Calu3 (cell line): ENCODE data around the gene PCMT1. TPM values are rescaled to one million over a fixed set of nuclear protein-coding genes. Genes with fewer than 3 reads are reported as not detected.
A peak's percentile ranks its signal among the peaks of the same experiment; 100 is the strongest.

Experiments used
- BruUV-seq: library from RNA; stranded (reverse); fragments of 400-500 nt; replicated peaks from 2 replicates; lab custom pipeline; 2021; lab: Mats Ljungman, UMichigan
- CTCF ChIA-PET: fragments of 300-600 bp; sonication (Branson Sonifier 250); formaldehyde crosslinking; loops from one replicate; lab custom pipeline; 2022; ENCODE audit warnings: antibody characterized with exemption; lab: Charles Lee
- DNase-seq: peaks from one replicate; pipeline ENCODE4 v3.0.0; 2022
- H3K27ac Mint-ChIP-seq: one replicate; pipeline ENCODE4 v1.8.0; 2022; ENCODE audit warnings: mixed read lengths; ENCODE audit not compliant: unreplicated experiment
- H3K27me3 Mint-ChIP-seq: one replicate; pipeline ENCODE4 v1.8.0; 2022; ENCODE audit warnings: mixed read lengths; ENCODE audit not compliant: unreplicated experiment
- H3K36me3 Mint-ChIP-seq: one replicate; pipeline ENCODE4 v1.8.0; 2022; ENCODE audit warnings: mild to moderate bottlenecking, moderate library complexity, mixed read lengths; ENCODE audit not compliant: insufficient read depth, unreplicated experiment
- H3K4me1 Mint-ChIP-seq: one replicate; pipeline ENCODE4 v1.8.0; 2022; ENCODE audit warnings: mild to moderate bottlenecking, low read depth, mixed read lengths; ENCODE audit not compliant: unreplicated experiment
- H3K4me3 Mint-ChIP-seq: one replicate; pipeline ENCODE4 v1.8.0; 2022; ENCODE audit warnings: mild to moderate bottlenecking, low read depth, moderate library complexity, mixed read lengths; ENCODE audit not compliant: unreplicated experiment
- H3K9me3 Mint-ChIP-seq: one replicate; pipeline ENCODE4 v1.8.0; 2022; ENCODE audit warnings: low read depth, mixed read lengths; ENCODE audit not compliant: unreplicated experiment
- CTCF ChIP-seq: fragments of 200-600 bp; IDR thresholded peaks from one replicate; pipeline ENCODE4 v1.8.0; 2022; ENCODE audit warnings: antibody characterized with exemption; ENCODE audit not compliant: unreplicated experiment
- intact Hi-C: fragments of 100-400 bp; cut with micrococcal nuclease; formaldehyde crosslinking; loops from one replicate; pipeline ENCODE4 v1.10.0; 2022; ENCODE audit not compliant: unreplicated experiment
- total RNA-seq: library from RNA; stranded (reverse); gene quantifications from 2 replicates; pipeline ENCODE4 v1.2.3, GENCODE V29; 2022

PCMT1 gene
- total RNA-seq, 1 experiment from 2014 or later: 63.4 TPM

- H3K36me3 Mint-ChIP-seq: no peaks in the 10 kb centered on the region
- no peak for TF ChIP-seq CTCF
- H3K27me3 Mint-ChIP-seq: no peaks in the 10 kb centered on the region
- DNase-seq: peak; percentile 70
- H3K27ac Mint-ChIP-seq: peak overlapping the region; percentile 50
- BruUV-seq: no TSS peak
- no peaks in the 10 kb centered on the region for H3K9me3 Mint-ChIP-seq
- H3K4me1 Mint-ChIP-seq: no peaks in the 10 kb centered on the region
- intact Hi-C loops: loop anchor here (5.0 kb wide), 2 partner anchors 36 to 186 kb away; no protein-coding TSS in a partner anchor
- peak overlapping the region; percentile 26 for H3K4me3 Mint-ChIP-seq
- CTCF ChIA-PET: interaction anchor here (0.5 to 1.3 kb wide), 9 partner anchors 9 to 114 kb away, joined by 3 to 6 read pairs (median 3); partner anchors contain the start of gene RAET1E
Observed at GRCh38 chr6:149831308-149831820, 81.8 kb downstream of the PCMT1 start.

GRCh38 chr6:149833651-149834050, 84.1 kb downstream of the PCMT1 start:
- Mint-ChIP-seq H3K27ac (no peak overlapping the region), H3K4me1 (no peaks in the 10 kb centered on the region), H3K9me3 (no peaks in the 10 kb centered on the region), H3K27me3 (no peaks in the 10 kb centered on the region), H3K36me3 (no peaks in the 10 kb centered on the region), H3K4me3 (no peak overlapping the region)
- no peak for TF ChIP-seq CTCF
- BruUV-seq: no TSS peak
- intact Hi-C loops: loop anchor here (1.0 to 5.0 kb wide), 3 partner anchors 34 to 184 kb away; no protein-coding TSS in a partner anchor
- no peak for DNase-seq
- CTCF ChIA-PET: no interaction called here

- BruUV-seq: no TSS peak
- peak; percentile 70 for DNase-seq
- Mint-ChIP-seq H3K4me3 (no peak overlapping the region), H3K27ac (no peak overlapping the region), H3K36me3 (no peaks in the 10 kb centered on the region), H3K27me3 (no peaks in the 10 kb centered on the region), H3K9me3 (no peaks in the 10 kb centered on the region), H3K4me1 (no peaks in the 10 kb centered on the region)
- TF ChIP-seq CTCF: peak; percentile 72
- CTCF ChIA-PET: no interaction called here
- intact Hi-C loops: loop anchor here (5.0 kb wide), 2 partner anchors 33 to 183 kb away; no protein-coding TSS in a partner anchor
Observed at GRCh38 chr6:149834513-149835481, 85.3 kb downstream of the PCMT1 start.

DNA sequence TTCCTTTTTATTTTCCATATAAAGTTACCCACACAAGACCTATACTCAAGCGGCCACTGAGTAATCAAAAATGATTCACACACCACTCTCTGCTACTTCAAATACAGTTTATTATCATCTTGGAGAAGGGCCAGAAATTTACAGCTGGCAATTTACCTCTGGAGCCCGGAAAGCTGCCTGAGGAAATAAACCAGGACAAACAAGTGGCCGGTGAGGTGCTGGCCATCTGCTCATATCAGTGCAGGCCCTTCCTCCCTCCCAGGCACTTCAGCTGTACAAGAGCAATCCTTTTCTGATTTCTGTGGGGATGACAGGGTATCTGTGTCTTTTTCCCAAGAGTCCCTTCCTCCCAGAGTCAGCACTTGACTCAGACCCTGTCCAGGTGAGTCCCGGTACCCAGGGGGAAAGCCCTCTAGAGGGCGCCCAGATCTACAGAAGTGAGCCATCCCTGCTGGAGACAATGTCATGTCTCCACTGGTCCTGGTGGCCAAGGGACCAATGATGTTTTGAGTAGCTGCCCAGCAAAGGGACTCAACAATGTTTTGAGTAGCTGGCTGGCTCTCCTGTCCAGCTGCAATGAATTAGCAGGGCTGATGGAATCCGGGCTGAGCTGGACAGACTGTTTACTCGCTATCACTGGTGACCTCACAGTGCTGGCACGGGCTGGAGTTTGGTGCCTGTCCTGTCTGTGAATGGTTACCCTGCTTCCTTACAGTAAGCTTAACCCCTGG, 91.0 kb downstream of the PCMT1 start:
- H3K27ac Mint-ChIP-seq: no peak overlapping the region
- peak; percentile 79 for DNase-seq
- no peaks in the 10 kb centered on the region for H3K27me3 Mint-ChIP-seq
- BruUV-seq: no TSS peak
- intact Hi-C loops: loop anchor here (2.0 kb wide), 1 partner anchor 14 kb away; no protein-coding TSS in a partner anchor
- H3K4me3 Mint-ChIP-seq: no peak overlapping the region
- H3K4me1 Mint-ChIP-seq: peaks cover 41% of the 10 kb centered on the region
- TF ChIP-seq CTCF: peak; percentile 26
- CTCF ChIA-PET: interaction anchor here (0.6 to 1.5 kb wide), 8 partner anchors 12 to 28 kb away, joined by 3 to 7 read pairs (median 4); no protein-coding TSS in a partner anchor
- H3K9me3 Mint-ChIP-seq: no peaks in the 10 kb centered on the region
- H3K36me3 Mint-ChIP-seq: peaks cover 5% of the 10 kb centered on the region
